ENCODE results near the gene HDAC4.

The HDAC4 gene

DNA sequence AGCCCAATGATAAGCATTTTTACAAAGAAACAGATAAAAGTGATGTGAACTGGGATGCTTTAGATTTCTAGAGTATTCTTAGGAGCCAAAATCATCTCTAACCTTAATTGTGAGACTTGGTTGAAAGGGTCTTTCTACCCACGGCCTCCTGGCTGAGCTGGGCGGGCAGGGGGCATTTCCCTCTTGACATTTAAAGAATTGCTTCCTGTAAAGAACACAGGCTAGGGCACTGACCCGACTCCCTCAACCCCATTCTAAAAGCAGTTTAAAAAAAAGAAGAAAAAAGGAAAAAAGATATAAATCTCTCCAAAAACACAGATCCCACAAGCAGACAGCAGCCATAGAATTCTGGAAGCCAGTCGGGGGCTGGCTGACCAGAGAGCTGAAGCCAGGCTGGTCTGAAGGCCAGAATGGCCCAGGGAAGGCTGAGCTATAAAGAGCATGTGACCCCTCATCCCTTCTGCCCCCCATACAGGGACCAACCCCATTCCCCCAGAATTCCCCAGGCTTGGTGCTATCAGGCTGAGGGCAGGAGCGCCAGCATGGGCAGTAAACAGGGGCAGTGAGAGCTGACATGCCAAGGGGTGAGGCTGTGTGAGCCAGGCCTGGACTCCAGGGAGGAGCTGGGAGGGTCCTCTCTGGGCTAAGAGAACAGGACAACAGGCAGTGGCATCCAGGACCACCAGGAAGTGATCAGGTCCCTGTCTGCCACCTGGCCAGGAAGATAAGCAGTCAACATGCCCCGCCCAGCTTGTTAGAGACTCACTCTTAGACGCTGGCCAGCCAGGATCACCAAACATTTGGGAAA is 188.5 kb downstream of the HDAC4 start:
- DNase-seq, result no peak

DNA sequence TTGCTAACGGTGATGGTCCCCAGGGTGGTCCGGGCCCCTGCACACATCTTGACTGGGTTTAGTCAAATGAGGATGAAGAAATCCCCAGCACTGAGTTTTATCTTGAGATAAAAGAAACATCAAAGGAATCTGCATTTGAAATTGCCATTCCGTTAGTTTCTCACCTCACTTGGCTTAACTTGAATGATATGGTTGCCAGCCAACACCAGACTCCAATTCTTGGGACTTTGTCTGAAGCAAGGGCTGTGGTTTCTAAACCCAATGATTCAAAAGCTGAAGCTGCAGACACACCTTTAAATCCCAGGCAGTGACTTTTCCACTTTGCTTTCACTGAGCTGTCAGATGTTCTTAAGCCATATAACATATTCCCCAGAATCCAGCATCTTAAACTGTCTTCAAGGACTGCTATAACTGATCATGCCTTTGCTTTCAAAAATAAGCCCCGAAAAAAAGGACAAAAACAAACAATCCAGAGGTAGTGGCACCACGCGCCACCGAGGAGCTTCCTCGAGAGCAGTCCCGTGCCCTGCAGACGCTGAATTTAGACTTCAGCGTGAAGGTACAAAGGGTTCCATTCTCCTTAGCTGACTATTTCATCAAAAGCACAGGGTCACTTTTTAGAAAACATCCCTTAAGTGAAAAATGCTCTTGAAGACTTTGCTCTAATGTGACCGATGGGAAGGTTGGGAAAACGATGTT is 189.3 kb downstream of the HDAC4 start:
- no peak for DNase-seq

DNA sequence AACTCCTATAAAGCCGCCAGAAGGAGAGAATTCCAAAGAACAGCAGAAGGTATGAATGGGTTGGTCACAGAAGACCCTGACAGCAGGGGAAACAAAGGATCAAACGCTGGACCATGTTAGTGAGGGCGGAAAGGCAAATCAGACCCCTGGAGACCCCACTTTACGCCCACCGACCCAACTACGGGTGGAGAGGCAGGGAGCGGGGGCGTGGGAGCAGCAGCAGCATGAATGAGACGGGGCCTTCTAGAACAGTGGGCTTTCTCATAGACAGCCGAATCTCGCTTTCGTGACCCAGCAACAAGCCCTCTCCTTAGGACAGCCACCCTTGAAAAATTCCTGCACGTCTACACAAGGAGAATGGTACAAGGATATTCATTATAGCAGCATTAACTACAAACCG is 191.0 kb downstream of the HDAC4 start:
- no peak for DNase-seq

DNA sequence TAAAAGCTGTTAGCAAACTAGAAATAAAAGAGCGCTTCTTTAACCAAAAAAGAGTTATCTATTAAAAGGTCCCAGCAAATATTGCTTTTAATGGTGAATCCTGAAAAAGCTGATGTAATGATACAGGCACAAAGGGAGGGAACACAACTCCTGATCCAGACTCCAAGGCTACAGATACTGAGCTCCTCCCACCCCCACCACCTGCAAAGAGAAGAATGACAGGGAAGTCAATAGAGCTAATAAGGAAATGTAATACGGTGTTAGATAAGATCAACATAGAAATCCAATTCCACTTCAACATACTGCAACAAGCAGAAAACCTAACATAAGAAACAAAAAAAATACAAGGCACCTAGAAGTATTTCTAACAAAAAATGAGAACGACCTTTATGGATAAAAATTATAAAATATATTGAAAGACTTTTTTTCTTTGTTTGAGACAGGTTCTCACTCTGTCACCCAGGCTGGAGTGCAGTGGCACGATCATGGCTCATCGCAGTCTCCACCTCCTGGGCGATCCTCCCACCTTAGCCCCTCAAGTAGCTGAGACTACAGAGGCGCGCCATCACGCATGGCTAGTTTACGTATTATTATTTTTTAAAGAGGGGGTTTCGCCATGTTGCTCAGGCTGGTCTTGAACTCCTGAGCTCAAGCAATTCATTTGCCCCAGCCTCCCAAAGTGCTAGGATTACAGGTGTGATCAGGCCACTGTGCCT is 192.2 kb downstream of the HDAC4 start:
- DNase-seq, result no peak

DNA sequence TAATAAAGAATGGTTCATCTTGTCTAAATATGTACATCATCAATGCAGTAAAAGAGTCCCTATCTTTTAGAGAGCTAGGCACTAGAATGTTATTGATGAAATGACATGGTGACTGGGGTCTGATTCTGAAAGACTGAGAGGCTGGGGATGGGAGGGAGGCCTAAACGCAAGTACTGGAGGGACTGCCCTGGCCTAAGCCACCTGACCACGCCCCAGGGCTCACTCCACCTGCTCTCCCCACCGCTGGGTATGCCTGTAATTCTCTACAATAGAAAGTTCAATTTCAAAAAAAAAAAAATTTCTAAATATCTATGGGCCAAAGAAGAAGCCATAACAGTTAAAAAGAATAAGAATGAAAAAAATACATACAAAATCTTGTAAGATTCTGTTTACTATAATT is 194.0 kb downstream of the HDAC4 start:
- no peak for DNase-seq

DNA sequence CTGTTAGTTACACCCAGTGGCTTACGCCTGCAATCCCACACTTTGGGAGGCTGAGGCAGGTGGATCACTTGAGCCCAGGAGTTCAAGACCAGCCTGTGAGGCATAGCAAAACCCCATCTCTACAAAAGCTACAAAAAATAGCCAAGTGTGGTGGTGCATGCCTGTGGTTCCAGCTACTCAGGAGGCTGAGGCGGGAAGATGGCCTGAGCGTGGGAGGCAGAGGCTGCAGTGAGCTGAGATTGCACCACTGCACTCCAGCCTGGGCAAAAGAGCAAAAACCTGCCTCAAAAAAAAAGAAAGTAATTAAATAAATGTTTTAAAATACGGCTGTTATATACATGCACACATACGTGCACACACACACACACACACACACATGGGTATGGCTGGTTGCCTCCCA is 194.8 kb downstream of the HDAC4 start:
- DNase-seq, result no peak

DNA sequence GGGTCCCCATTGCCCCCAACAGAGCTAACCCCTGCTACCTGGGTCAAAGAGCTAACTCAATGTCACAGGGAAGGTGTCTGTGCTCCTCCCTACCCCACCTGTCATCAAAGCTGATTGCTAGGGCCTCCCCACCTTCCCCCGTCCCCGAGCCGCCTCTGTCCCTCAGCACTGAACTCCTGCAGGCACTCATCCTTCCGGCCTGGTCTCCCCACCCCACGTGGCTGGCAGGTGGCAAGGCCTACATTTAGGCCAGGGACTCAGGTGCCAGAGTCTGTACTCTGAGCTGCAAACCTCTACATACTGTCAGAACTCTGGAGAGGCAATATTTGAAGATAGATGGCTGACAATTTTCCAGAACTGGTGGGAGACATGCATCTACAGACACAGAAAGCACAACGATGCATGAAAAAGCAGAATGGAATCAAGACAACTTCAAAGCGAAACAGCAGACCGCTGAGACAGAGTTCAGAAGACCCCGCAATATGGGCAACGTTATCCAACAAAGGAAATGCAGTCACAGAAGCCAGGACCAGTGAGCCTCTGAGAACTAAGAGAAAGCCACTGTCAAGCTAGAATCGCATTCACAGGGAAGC is 195.8 kb downstream of the HDAC4 start:
- no peak for DNase-seq

DNA sequence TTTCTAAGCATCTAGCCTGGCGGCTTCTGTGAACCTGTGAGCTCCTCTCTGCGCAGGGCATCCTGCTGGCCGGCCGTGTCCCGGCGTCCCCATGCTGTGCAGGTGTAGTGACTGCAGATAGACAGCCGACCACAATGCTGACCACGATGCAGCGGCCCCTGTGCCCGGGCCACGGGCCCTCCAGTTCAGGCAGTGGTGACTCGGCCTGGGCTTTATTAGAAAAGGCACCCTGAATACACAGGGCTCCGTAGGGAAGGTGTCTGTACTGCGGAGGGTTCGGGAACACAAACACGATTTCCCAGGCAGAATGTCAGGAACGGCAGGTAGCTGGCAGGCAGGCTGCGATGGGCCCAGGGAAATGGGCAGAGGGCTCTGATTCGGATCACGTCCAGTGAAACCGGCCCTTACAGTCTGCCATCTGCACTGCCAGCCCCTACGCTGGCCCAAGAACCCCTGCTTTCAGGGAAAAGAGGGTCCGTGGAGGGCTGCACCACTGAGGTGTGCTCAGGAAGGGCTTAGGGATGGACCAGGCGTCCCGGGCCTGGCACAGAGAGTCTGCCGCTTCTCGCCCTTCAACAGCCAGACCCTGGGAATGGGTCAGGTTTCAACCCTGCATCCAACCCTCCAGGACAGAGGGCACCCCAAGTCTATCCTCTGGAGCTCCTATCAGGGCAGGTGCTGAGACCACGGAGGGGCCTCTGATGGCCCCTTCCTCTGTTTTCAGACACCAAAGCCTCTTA is 196.5 kb downstream of the HDAC4 start:
- no peak for DNase-seq

DNA sequence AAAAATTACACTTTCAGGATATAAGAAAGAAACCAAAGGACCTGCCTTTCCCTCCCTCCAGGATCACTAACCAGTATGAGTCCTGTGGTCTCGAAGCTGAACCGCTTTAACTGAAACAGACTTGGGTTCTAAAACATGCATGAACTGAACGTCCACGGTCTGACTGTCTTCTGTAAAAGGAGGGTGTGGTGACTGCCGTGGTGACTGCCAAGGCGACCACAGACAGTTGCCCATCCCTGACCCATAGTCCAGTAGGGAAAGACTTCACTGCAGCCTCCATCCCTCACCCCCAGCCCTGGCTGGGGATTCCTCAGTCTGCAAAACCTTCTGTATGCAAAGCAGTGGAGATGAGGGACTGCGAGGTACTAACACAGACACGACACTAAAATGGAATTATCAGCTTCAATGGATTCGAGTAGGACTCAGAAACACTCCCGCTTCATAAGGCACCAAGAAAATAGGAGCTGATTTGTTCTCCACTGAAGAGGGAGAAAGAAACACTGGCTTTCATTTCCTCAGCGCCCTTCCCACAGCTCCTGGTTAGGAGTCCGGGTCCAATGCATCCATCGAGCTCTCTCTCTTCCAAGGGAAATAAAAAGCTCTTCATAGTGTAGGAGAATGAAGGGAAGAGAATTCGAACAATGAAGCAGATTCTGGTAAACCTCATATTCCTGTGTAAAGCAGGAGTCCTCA is 197.2 kb downstream of the HDAC4 start:
- no peak for DNase-seq

DNA sequence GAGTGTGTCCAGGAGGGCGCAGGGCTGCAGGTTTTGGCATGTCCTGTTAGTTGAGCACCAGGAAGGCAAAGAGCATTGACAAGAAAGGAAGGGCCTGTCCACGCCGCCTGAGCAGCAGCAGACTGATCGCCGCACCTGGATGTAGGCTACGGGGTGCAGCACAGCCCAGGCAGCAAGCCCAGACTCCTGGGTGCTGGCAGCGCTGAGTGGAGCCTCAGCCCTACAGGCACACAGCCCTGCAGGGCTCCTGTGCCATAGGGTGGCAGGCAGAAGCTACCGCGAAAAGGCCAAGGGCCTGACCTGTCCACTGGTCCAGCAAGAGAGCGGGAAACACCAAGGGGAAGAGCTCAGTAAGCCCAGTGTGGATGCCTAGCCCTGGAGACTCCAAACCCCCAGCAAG is 198.0 kb downstream of the HDAC4 start:
- DNase-seq, result no peak

DNA sequence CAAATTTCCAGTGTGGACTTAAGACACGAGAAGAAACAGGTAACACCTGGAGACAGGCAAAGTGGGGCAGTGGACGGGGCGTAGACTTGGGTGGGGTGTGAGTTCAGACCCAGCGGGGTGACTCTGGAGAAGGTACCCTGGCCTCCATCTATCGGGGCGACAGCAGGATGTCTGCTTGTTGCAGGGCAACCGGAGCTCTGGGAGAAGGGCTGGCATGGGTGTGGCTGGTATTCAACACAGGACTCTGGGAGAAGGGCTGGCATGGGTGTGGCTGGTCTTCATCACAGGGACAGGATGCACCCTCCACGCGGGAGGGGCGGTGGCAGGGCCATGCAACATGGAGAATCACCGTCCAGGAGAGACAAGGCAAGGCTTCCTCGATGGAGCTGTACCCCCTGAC is 198.5 kb downstream of the HDAC4 start:
- no peak for DNase-seq

DNA sequence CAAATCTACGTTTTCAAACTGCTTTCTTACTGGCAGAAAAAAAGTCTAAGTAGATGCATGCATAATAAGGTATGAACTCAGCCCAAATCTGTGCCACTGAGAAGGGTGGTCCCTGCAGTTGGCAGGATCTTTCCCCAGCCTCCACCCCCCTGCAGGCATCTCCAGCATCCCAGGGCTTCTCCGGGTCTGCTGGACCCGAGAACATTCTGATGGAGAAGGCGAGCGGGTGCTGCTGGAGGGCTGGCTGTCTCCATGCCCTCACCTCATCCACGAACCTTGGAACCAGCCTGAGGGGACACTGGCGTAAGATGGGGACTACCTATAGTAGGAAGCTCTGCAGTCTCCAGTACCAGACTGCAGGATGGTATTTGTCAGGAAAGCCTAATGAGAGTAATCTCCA is 198.9 kb downstream of the HDAC4 start:
- DNase-seq, result no peak

DNA sequence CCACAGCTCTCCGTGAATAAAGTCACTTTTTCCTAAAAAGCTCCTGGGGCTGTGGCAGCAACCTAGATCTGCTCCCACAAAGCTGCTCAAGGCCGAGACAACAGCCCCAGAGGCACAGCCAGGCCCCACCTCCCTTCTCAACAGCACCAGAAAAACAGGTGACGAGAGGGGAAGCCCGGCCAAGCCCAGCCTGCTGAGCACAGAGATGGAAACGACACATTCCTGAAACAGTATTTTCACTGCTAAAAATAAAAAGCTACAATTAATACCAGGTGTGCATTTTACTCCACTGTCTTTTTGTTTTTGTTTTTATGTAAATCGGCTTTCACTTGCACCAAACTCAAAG is 199.3 kb downstream of the HDAC4 start:
- DNase-seq, result no peak

DNA sequence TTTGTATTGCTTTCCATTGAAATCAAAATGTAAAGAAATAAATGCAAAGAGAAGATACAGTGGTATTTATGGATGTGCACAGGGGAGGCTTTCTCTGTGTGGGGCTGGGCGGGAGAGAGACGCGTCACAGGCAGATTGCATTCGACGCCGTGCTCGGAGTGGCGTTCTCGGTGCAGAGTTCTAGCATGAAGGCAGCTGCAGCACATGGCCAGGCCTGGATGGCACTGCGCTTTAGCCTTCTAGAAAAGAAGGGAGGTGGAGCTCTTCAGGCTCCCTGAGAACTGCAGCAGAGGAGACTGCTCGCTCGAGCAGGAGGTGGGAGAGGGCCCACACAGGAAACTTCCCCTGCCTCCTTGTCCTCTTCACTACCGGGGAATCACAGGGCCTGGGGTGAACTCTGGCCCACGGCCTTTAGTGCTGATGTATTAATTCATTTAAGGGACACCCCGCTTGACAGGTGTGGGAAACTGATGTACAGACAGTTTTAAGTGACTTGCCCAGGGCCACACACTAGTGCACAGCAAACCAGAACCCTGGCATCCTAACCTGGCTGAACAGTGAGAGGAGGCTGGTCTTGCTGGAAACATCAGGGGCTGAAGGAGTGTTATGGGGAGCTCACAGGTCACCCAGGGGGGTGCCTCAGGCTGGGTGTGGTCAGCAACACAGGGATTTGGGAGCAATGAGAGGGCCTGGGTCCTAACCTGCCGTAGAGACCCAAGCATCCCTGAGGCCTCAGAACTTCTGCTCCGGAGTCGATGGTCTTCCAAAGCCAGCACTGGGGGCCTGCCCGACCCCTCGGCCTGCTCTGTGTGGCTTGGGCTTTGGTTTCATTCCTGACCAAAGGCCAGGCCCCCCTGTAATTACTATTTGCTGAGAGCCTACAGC is 199.9 kb downstream of the HDAC4 start:
- DNase-seq, result no peak

DNA sequence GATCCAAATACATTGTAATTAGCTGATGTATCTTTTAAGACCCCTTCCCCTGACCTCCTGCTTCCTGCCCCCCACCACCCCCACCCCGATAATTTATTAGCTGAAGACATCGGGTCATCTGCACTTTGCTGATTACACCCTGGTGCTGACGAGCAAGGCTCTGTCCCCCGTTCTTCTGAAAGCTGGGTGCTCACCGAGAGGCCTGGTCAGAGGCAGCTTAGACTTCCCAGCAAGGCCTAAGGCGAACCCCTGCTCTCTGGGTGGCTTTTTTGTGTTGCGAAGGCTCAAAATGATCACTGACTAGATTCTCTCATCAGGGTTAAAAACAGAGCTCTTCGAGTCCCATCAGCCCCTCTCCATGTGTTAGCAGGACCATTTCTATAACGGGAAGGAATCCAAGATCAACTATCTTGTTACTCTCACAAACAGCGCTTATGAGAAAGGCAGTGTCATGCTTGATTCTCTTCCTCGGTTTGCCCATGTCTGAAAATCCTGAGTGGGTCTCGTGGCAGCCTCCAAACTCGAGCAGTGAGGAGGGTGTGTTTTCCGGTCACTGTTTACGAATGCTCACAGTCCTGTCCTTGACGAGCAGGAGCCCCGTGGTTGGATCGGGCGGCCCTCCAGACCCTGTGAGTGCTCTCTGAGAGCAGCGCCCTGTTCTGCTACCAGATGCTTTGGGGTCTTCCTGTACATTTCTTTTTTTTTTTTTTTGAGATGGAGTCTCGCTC is 201.6 kb downstream of the HDAC4 start:
- no peak for DNase-seq

DNA sequence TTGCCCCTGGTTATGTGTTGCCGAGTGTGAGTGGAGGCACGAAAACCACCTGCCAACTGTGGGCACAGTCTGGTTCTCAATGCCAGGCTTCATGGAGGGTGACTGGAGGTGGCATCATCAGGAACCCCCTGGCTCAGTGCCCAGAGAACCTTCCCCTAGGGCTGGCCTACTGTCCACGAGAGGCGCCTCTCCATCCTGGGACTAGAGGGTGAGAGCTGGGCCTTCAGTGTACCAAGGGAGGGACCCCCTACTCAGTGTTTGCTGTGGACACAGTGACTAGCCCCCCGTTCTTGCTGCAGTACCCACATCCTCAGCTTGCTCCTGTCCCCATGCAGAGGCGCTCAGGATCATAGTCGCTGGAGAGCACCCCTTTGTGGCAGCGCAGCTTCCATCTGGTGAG is 202.6 kb downstream of the HDAC4 start:
- DNase-seq, result no peak

DNA sequence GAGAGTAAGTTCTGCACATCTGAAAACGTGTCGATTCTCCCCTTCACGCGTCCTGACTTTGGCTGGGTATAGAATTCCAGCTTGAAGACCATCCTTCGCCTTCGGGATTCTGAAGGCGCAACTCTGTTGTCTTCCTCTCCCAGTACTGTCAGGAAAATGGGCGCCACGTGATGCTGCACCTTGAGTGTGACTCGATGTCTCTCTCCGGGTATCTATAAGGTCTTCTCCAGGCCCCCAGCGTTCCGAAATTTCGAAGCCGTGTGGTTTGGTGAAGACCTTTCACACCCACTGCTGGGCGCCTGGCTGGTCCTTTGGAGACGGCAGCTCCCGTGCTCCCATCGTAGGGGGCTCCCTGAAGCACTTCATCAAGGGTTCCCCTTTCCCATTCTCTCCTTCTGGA is 203.7 kb downstream of the HDAC4 start:
- DNase-seq, result no peak

DNA sequence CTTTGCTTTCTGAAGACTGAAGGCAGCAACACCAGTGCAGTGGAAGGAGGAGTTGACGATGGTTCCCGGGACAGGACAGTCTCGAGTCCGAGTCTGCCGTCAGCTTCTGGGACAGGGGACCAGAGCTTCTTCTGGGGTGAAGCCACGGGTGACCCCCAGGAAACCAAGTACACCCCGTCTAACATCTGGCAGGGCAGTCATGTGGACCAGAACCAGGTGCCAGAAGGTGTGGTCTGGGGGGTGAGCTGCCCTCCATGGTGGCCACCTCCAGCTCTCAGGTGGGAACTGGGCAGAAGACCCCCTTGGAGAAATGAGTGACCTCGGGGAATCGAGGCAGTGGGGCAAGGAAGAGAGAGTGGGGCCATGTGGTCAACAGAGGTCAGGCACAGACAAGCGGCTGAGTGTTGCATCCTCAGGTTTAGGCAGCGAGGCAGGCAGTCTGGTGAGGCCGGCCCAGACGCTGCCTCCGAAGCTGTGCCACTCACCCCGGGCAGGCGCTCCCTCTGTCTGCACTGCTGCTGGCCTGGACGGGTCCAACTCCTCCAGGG is 204.3 kb downstream of the HDAC4 start:
- no peak for DNase-seq

DNA sequence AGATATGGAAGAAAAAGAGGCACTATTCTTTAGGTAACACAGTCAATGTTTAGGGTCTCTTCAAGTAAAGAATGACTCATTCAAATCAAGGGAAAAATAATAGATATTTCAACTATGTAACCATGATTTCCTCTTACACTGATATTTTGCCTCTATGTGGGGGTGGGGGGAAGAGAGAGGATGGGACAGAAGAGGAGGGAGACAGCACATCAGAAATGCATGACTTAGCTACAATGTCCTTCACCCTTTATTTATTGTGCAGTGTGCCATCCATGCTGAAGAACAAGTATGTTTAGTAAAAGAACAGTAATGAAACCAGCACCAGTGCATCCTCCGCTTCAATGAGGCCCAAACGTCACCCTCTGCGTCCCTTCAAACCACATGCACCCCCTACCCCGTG is 204.8 kb downstream of the HDAC4 start:
- no peak for DNase-seq

DNA sequence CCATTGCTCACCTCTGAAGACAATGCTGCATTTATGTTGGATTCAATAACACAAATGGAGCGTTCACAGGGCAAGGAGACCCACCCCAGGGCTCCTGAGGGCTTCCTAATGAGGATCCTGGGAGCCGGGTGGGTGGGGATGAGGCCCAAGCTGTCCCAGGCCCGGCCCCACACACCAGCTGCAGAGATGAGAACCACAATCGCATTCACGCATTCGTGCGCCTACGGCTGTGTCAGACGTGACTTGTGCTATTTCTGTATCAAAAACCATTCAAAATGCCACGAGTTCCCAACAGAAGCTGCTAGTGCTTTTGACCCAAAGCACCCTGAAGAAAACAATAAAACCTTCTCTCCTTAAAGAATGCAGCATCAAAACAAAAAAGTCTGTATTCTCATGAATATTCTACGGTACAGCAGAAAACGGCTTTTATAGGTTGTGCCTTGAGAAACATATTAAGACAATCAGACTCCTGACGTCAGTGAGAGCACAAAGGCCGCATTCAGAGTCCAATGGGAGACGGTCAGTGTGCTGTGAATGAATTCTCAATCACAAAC is 205.4 kb downstream of the HDAC4 start:
- DNase-seq, result no peak
